Muscle layer of duodenum (tissue), 2 donors: ENCODE results near the gene PSPC1.
A peak's percentile ranks its signal among the peaks of the same experiment; 100 is the strongest.
"Not testable (repeated sequence)": the region's sequence is repeated elsewhere in the genome, so short reads cannot be mapped to it uniquely, and the experiment has no call there.

Experiments
- H3K27ac ChIP-seq: one replicate; pipeline ENCODE4 v1.7.0; 2013; ENCODE audit warnings: mild to moderate bottlenecking, low read length
- H3K27me3 ChIP-seq: one replicate; pipeline ENCODE4 v1.7.0; 2013; ENCODE audit warnings: low read depth, mild to moderate bottlenecking, control low read depth, low read length
- H3K36me3 ChIP-seq, 2 donors: one replicate each; pipeline ENCODE4 v1.7.0; 2013; ENCODE audit warnings: low read length in 2 of 2, control low read depth in 1 of 2, mild to moderate bottlenecking in 1 of 2; ENCODE audit not compliant: insufficient read depth in 2 of 2, control insufficient read depth in 1 of 2
- H3K4me1 ChIP-seq, 2 donors: one replicate each; pipeline ENCODE4 v1.7.0; 2013; ENCODE audit warnings: low read length in 2 of 2, mild to moderate bottlenecking in 2 of 2, control low read depth in 1 of 2, moderate library complexity in 1 of 2; ENCODE audit not compliant: insufficient read depth in 2 of 2, control insufficient read depth in 1 of 2
- H3K4me3 ChIP-seq, 2 donors: one replicate each; pipeline ENCODE4 v1.7.0; 2013; ENCODE audit warnings: low read length in 2 of 2, low read depth in 1 of 2, mild to moderate bottlenecking in 1 of 2
- H3K9me3 ChIP-seq, 2 donors: one replicate each; pipeline ENCODE4 v1.7.0; 2013; ENCODE audit warnings: low read length in 2 of 2, control low read depth in 1 of 2, mild to moderate bottlenecking in 1 of 2; ENCODE audit not compliant: control insufficient read depth in 1 of 2
- donor health status: healthy.

Gene PSPC1

GRCh38 chr13:19794631-19795030, 11.9 kb upstream of the PSPC1 start:
- no peaks in the 10 kb centered on the region for H3K36me3 ChIP-seq
- no peak overlapping the region for H3K27ac ChIP-seq

GRCh38 chr13:19791953-19792537, 9.3 kb upstream of the PSPC1 start:
- Histone ChIP-seq H3K27ac (no peak overlapping the region), H3K36me3 (no peaks in the 10 kb centered on the region), H3K4me3 (no peak overlapping the region), H3K27me3 (no peaks in the 10 kb centered on the region), H3K9me3 (no peaks in the 10 kb centered on the region), H3K4me1 (no peaks in the 10 kb centered on the region)

More at GRCh38 chr13:19794631-19795030, 11.9 kb upstream of the PSPC1 start:
- no peaks in the 10 kb centered on the region for H3K9me3 ChIP-seq
- no peaks in the 10 kb centered on the region for H3K4me1 ChIP-seq
- H3K4me3 ChIP-seq = no peak overlapping the region
- no peaks in the 10 kb centered on the region for H3K27me3 ChIP-seq

- peak overlapping the region; percentile 89 to 90 for H3K4me3 ChIP-seq
- no peaks in the 10 kb centered on the region for H3K27me3 ChIP-seq
- H3K36me3 ChIP-seq = no peaks in the 10 kb centered on the region
- no peaks in the 10 kb centered on the region for H3K9me3 ChIP-seq
- H3K4me1 ChIP-seq = peaks cover 0 to 8% of the 10 kb centered on the region in 2 donors
- peak overlapping the region; percentile 93 for H3K27ac ChIP-seq
Observed at GRCh38 chr13:19782049-19782726, 557 bp downstream of the PSPC1 start.

DNA sequence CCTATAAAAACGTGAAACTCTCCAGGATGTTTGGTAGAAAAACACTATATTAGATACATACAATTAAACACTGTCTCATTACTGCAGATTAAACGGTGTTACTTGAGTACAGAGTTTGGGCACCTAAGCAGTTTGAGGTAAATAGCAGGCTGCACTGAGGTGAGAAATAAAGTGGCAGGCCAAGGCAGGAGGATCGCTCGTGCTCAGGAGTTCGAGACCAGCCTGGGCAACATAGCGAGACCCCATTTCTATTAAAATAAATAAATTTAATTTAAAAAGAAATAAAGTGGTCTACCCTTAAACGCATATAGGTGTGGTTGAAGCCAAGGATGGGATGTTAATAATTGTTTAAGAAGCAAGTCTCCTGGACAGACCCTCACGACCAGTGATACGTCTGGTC, 1.2 kb downstream of the PSPC1 start:
- peak overlapping the region; percentile 89 to 90 for H3K4me3 ChIP-seq
- no peaks in the 10 kb centered on the region for H3K9me3 ChIP-seq
- H3K27ac ChIP-seq = peak overlapping the region; percentile 93

GRCh38 chr13:19780753-19781418, 1.9 kb downstream of the PSPC1 start:
- H3K27ac ChIP-seq, H3K4me1 ChIP-seq, H3K9me3 ChIP-seq, H3K27me3 ChIP-seq, H3K36me3 ChIP-seq: not testable (repeated sequence)
- peak overlapping the region; percentile 89 to 90 for H3K4me3 ChIP-seq

More for the DNA sequence above, 1.2 kb downstream of the PSPC1 start:
- Histone ChIP-seq H3K27me3 (no peaks in the 10 kb centered on the region), H3K4me1 (peaks cover 0 to 8% of the 10 kb centered on the region in 2 donors), H3K36me3 (no peaks in the 10 kb centered on the region)

DNA sequence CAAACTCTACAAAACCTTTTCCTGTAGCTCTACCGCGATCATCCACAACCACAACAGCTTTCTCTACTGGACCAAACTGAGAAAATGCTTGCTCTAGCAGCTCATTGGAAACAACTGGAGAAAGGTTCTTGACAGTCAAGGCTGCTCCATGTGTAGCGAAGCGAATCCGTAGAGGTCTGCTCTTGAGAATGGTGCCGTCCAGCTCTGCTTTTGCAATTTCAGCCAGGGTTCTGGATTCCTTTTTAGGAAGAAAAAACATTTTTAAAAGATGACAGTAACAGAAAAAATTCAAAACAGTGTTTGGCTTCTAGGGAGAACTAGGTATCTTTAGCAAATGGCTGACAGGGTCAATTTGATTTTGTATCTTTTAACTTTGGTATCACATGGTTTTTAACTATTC, 10.4 kb downstream of the PSPC1 start:
- Histone ChIP-seq H3K27me3 (no peaks in the 10 kb centered on the region), H3K36me3 (peaks cover 13 to 25% of the 10 kb centered on the region in 2 donors), H3K9me3 (no peaks in the 10 kb centered on the region), H3K4me1 (peaks cover 0 to 21% of the 10 kb centered on the region in 2 donors), H3K4me3 (no peak overlapping the region), H3K27ac (no peak overlapping the region)

DNA sequence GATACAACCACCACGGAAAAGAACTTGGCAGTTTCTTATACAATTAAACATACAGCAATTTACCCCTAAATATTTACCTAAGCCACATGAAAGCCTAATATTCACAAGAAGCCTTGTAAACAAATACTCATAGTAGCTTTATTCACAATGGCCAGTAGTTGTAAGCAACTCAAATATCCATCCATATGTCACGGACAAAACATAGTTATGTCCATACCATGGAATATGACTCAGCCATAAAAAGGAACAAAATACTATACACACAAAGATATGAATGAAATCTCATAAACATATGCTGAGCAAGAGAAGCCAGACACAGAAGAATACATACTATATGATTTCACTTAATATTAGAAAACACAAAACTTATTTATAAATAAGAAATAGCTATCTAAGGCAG, 12.9 kb downstream of the PSPC1 start:
- Histone ChIP-seq H3K27ac (no peak overlapping the region), H3K36me3 (peaks cover 13 to 25% of the 10 kb centered on the region in 2 donors), H3K27me3 (no peaks in the 10 kb centered on the region), H3K4me1 (peaks cover 0 to 29% of the 10 kb centered on the region in 2 donors), H3K9me3 (no peaks in the 10 kb centered on the region), H3K4me3 (no peak overlapping the region)

GRCh38 chr13:19767966-19768365, 14.8 kb downstream of the PSPC1 start:
- Histone ChIP-seq H3K4me1 (peaks cover 0 to 20% of the 10 kb centered on the region in 2 donors), H3K27me3 (no peaks in the 10 kb centered on the region), H3K9me3 (no peaks in the 10 kb centered on the region), H3K4me3 (no peak overlapping the region), H3K27ac (no peak overlapping the region), H3K36me3 (peaks cover 6 to 25% of the 10 kb centered on the region in 2 donors)

DNA sequence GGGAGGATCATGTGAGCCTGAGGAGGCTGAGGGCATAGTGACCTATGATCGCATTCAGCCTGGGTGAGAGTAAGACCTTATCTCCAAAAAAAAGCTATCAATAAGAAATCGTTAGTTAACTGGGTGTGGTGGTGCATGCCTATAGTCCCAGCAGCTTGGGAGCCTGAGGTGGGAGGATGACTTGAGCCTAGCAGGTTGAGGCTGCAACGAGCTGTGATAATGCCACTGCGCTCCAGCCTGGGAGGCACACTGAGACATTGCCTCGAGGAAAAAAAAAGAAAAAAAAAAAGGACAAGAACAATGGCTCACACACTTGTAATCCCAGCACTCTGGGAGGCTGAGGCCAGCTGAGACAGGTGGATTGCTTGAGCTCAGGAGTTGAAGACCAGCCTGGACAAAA, 16.2 kb downstream of the PSPC1 start:
- Histone ChIP-seq H3K27me3 (no peaks in the 10 kb centered on the region), H3K4me1 (peaks cover 0 to 8% of the 10 kb centered on the region in 2 donors), H3K9me3 (no peaks in the 10 kb centered on the region), H3K36me3 (peaks cover 0 to 20% of the 10 kb centered on the region in 2 donors), H3K27ac (no peak overlapping the region), H3K4me3 (no peak overlapping the region)

DNA sequence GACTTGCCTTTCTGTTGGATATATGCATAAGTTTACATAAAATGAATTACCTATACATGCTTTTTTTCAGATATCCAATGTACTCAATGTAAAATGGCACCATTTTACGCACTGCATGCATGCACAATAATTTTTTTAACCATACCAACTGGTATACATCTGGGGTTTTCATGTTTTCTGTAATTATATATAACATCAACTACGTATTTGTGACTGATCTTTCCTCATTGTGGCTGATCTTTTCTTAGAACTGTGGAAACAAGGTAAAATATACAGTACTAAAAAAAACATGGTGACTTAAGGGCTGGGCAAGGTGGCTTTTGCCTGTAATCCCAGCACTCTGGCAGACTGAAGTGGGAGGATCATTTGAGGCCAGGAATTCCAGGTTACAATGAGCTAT, 18.5 kb downstream of the PSPC1 start:
- Histone ChIP-seq H3K27ac (no peak overlapping the region), H3K4me3 (no peak overlapping the region), H3K9me3 (no peaks in the 10 kb centered on the region), H3K4me1 (peaks cover 0 to 8% of the 10 kb centered on the region in 2 donors), H3K27me3 (no peaks in the 10 kb centered on the region), H3K36me3 (peaks cover 0 to 7% of the 10 kb centered on the region in 2 donors)

DNA sequence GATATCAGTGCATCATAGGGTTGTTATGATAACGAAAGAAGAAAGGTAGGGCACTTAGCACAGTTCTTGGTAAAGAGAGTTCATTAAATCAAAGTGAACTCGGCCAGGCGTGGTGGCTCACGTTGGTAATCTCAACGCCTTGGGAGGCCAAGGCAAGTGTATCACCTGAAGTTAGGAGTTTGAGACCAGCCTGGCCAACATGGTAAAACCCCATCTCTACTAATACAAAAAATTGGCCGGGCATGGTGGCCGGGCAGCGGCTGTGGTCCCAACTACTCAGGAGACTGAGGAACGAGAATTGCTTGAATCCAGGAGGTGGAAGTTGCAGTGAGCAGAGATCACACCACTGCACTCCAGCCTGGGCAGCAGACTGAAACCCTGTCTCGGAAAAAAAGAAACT, 19.1 kb downstream of the PSPC1 start:
- Histone ChIP-seq H3K27me3 (no peaks in the 10 kb centered on the region), H3K9me3 (no peaks in the 10 kb centered on the region), H3K4me1 (peaks cover 0 to 8% of the 10 kb centered on the region in 2 donors), H3K27ac (no peak overlapping the region), H3K4me3 (no peak overlapping the region), H3K36me3 (peaks cover 0 to 7% of the 10 kb centered on the region in 2 donors)
